H9 (cell line): ENCODE results near the gene SORD. TPM values are rescaled to one million over a fixed set of nuclear protein-coding genes. Genes with fewer than 3 reads are reported as not detected.
A peak's percentile ranks its signal among the peaks of the same experiment; 100 is the strongest.

Experiments
- DNase-seq: peaks from one replicate; pipeline ENCODE4 v3.0.0-alpha.2; 2017
- H2AFZ ChIP-seq: one replicate; pipeline ENCODE4 v1.6.1; 2013; ENCODE audit warnings: mild to moderate bottlenecking, low read length, control low read depth, moderate library complexity
- H2AK5ac ChIP-seq: 2 replicates; pipeline ENCODE4 v1.6.1; 2013; ENCODE audit warnings: low read length, control low read depth, mixed read lengths; ENCODE audit not compliant: insufficient read length
- H2BK120ac ChIP-seq: one replicate; pipeline ENCODE4 v1.6.1; 2013; ENCODE audit warnings: low read depth, mild to moderate bottlenecking, low read length, control low read depth, inconsistent platforms; ENCODE audit not compliant: poor library complexity, severe bottlenecking
- H2BK12ac ChIP-seq: 2 replicates; pipeline ENCODE4 v1.6.1; 2013; ENCODE audit warnings: low read length, control low read depth, mixed read lengths, low read depth; ENCODE audit not compliant: insufficient read length
- H2BK15ac ChIP-seq: 2 replicates; pipeline ENCODE4 v1.6.1; 2013; ENCODE audit warnings: low read depth, low read length, control low read depth
- H2BK20ac ChIP-seq: one replicate; pipeline ENCODE4 v1.6.1; 2013; ENCODE audit warnings: low read depth, mild to moderate bottlenecking, low read length, control low read depth, inconsistent platforms; ENCODE audit not compliant: poor library complexity, severe bottlenecking
- H2BK5ac ChIP-seq: 2 replicates; pipeline ENCODE4 v1.6.1; 2013; ENCODE audit warnings: low read length, control low read depth, mixed read lengths; ENCODE audit not compliant: insufficient read length
- H3K14ac ChIP-seq: 2 replicates; pipeline ENCODE4 v1.6.1; 2013; ENCODE audit warnings: low read length, control low read depth; ENCODE audit not compliant: insufficient read depth
- H3K18ac ChIP-seq: 2 replicates; pipeline ENCODE4 v1.6.1; 2013; ENCODE audit warnings: low read depth, mild to moderate bottlenecking, mixed read lengths, low read length, control low read depth; ENCODE audit not compliant: insufficient read length
- H3K23ac ChIP-seq: 2 replicates; pipeline ENCODE4 v1.6.1; 2013; ENCODE audit warnings: low read length, control low read depth, mixed read lengths, low read depth; ENCODE audit not compliant: insufficient read length
- H3K23me2 ChIP-seq: 2 replicates; pipeline ENCODE4 v1.6.1; 2013; ENCODE audit warnings: low read depth, mild to moderate bottlenecking, mixed read lengths, low read length, control low read depth; ENCODE audit not compliant: insufficient read length, poor library complexity, severe bottlenecking
- H3K27ac ChIP-seq: 2 replicates; pipeline ENCODE4 v1.5.1; 2013; ENCODE audit warnings: low read length, control low read depth, mixed read lengths, low read depth; ENCODE audit not compliant: insufficient read length
- H3K27me3 ChIP-seq: 2 replicates; pipeline ENCODE4 v1.6.1; 2013; ENCODE audit warnings: low read length, control low read depth, inconsistent platforms; ENCODE audit not compliant: insufficient read depth
- H3K4ac ChIP-seq: 2 replicates; pipeline ENCODE4 v1.6.1; 2013; ENCODE audit warnings: low read depth, mild to moderate bottlenecking, control low read depth, inconsistent platforms, low read length, moderate library complexity
- H3K4me1 ChIP-seq: 2 replicates; pipeline ENCODE4 v1.6.1; 2013; ENCODE audit warnings: low read length, control low read depth, inconsistent platforms; ENCODE audit not compliant: insufficient read depth
- H3K4me2 ChIP-seq: 2 replicates; pipeline ENCODE4 v1.6.1; 2013; ENCODE audit warnings: low read length, control low read depth, mixed read lengths; ENCODE audit not compliant: insufficient read length, insufficient read depth
- H3K56ac ChIP-seq: 2 replicates; pipeline ENCODE4 v1.6.1; 2013; ENCODE audit warnings: low read depth, mild to moderate bottlenecking, mixed read lengths, low read length, control low read depth; ENCODE audit not compliant: insufficient read length
- H3K79me1 ChIP-seq: 2 replicates; pipeline ENCODE4 v1.6.1; 2013; ENCODE audit warnings: low read depth, mild to moderate bottlenecking, moderate library complexity, low read length, control low read depth, inconsistent platforms; ENCODE audit not compliant: insufficient read depth, poor library complexity, severe bottlenecking
- H3K79me2 ChIP-seq: 2 replicates; pipeline ENCODE4 v1.6.1; 2013; ENCODE audit warnings: low read length, control low read depth, inconsistent platforms; ENCODE audit not compliant: insufficient read depth
- H3K9ac ChIP-seq: 2 replicates; pipeline ENCODE4 v1.6.1; 2013; ENCODE audit warnings: low read length, control low read depth, mixed read lengths; ENCODE audit not compliant: insufficient read length; ENCODE audit errors: extremely low read depth
- H3K9me3 ChIP-seq: one replicate; pipeline ENCODE4 v1.6.1; 2013; ENCODE audit warnings: low read depth, low read length, inconsistent platforms; ENCODE audit not compliant: control insufficient read depth
- H3T11ph ChIP-seq: one replicate; pipeline ENCODE4 v1.6.1; 2013; ENCODE audit warnings: mild to moderate bottlenecking, low read length, control low read depth, inconsistent platforms
- H4K20me1 ChIP-seq: one replicate; pipeline ENCODE4 v1.6.1; 2013; ENCODE audit not compliant: control insufficient read depth, insufficient read length, insufficient read depth
- H4K5ac ChIP-seq: 2 replicates; pipeline ENCODE4 v1.6.1; 2013; ENCODE audit warnings: low read depth, mild to moderate bottlenecking, mixed read lengths, low read length, control low read depth; ENCODE audit not compliant: insufficient read length
- H4K8ac ChIP-seq: replicated peaks from 2 replicates; pipeline ENCODE4 v1.6.1; 2013; ENCODE audit warnings: low read length, control low read depth, mixed read lengths, low read depth; ENCODE audit not compliant: insufficient read length
- H4K91ac ChIP-seq: 2 replicates; pipeline ENCODE4 v1.6.1; 2013; ENCODE audit warnings: low read depth, mild to moderate bottlenecking, moderate library complexity, mixed read lengths, low read length, control low read depth; ENCODE audit not compliant: insufficient read length
- H3K27ac Mint-ChIP-seq, 3 experiments: 2 replicates in 2 of 3; 3 replicates in 1 of 3; pipeline ENCODE4 v1.8.0; 2020 to 2021; ENCODE audit warnings: mixed read lengths in 3 of 3, mild to moderate bottlenecking in 1 of 3, moderate library complexity in 1 of 3
- H3K27me3 Mint-ChIP-seq: 2 replicates; pipeline ENCODE4 v1.8.0; 2021; ENCODE audit warnings: low read depth, mild to moderate bottlenecking, moderate library complexity, mixed read lengths
- H3K36me3 Mint-ChIP-seq, 3 experiments: 2 replicates in 2 of 3; 3 replicates in 1 of 3; pipeline ENCODE4 v1.8.0; 2020 to 2021; ENCODE audit warnings: low read depth in 3 of 3, mixed read lengths in 3 of 3; ENCODE audit not compliant: insufficient read depth in 1 of 3
- H3K4me1 Mint-ChIP-seq, 2 experiments: 2 replicates each; pipeline ENCODE4 v1.8.0; 2020; ENCODE audit warnings: mixed read lengths in 2 of 2
- H3K4me3 Mint-ChIP-seq, 2 experiments: 2 replicates in 1 of 2; 3 replicates in 1 of 2; pipeline ENCODE4 v1.8.0; 2020 to 2021; ENCODE audit warnings: mild to moderate bottlenecking in 2 of 2, mixed read lengths in 2 of 2, moderate library complexity in 1 of 2
- H3K9me3 Mint-ChIP-seq, 2 experiments: 2 replicates in 1 of 2; 3 replicates in 1 of 2; pipeline ENCODE4 v1.8.0; 2020; ENCODE audit warnings: mild to moderate bottlenecking in 2 of 2, mixed read lengths in 2 of 2, moderate library complexity in 1 of 2
- whole genome bisulfite sequencing: extraction: QIAGEN DNeasy Blood & Tissue Kit; methylation state at CpG from one replicate; pipeline ENCODE4 v1.1.7; 2013; ENCODE audit warnings: missing lambda C conversion rate, low lambda C conversion rate, mixed read lengths; ENCODE audit not compliant: insufficient read length; ENCODE audit errors: extremely low coverage; 5-methylcytosine and 5-hydroxymethylcytosine counted together
- total RNA-seq: library from RNA; stranded (reverse); gene quantifications from 2 replicates; pipeline ENCODE4 v1.2.1, GENCODE V29; 2021
- TF ChIP-seq, protein P1 (sequence below): fragments of 200-600 bp; sonication (generic); conservative IDR thresholded peaks from 3 replicates; pipeline ENCODE4 v1.8.0; 2021; ENCODE audit warnings: antibody characterized with exemption, mild to moderate bottlenecking

SORD gene
- total RNA-seq, 1 experiment from 2014 or later = 35.2 TPM

DNA sequence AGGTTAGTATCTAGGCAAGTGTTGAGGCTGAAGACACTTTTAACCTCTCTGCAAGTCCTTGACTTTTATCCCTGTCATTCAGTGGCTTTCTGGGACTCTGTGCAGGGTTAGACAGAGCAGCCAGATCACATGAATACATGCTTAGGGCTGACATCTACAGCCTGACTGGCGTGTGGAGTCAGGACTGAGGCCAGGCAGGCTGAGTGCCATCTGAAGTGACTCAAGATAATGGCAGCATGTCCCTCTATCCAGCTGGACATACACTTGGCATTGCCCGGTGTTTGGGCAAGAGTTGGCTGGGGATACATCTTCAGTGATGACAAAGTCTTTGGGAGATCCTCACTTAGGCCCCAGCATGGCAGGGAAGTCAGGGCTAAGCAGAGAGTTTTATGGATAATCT, 68.6 kb downstream of the SORD start:
- H3K18ac ChIP-seq = no peak overlapping the region
- no peak overlapping the region for H2AK5ac ChIP-seq
- H3K23me2 ChIP-seq = no peaks in the 10 kb centered on the region
- no peak for DNase-seq
- no peak overlapping the region for H2BK20ac ChIP-seq
- no peak overlapping the region for H2BK5ac ChIP-seq
- no peaks in the 10 kb centered on the region for H3K4me1 ChIP-seq
- H3K79me1 ChIP-seq = no peaks in the 10 kb centered on the region
- no peak overlapping the region for H3K14ac ChIP-seq
- no peaks in the 10 kb centered on the region for H3K9me3 ChIP-seq
- no peaks in the 10 kb centered on the region for H4K20me1 ChIP-seq
- H4K5ac ChIP-seq = no peak overlapping the region
- no peaks in the 10 kb centered on the region for H3K27me3 ChIP-seq
- H4K8ac ChIP-seq = no peak overlapping the region
- H2BK15ac ChIP-seq = no peak overlapping the region
- H3K4me1 Mint-ChIP-seq = no peaks in the 10 kb centered on the region
- H3T11ph ChIP-seq = no peak overlapping the region
- no peak overlapping the region for H2BK12ac ChIP-seq
- H2BK120ac ChIP-seq = no peak overlapping the region
- H3K23ac ChIP-seq = no peak overlapping the region
- H3K9ac ChIP-seq = no peak overlapping the region
- no peak overlapping the region for H3K4ac ChIP-seq
- peaks cover 25% of the 10 kb centered on the region for H3K27me3 Mint-ChIP-seq
- H3K79me2 ChIP-seq = no peaks in the 10 kb centered on the region
- no peak overlapping the region for H2AFZ ChIP-seq
- TF ChIP-seq, protein P1, sequence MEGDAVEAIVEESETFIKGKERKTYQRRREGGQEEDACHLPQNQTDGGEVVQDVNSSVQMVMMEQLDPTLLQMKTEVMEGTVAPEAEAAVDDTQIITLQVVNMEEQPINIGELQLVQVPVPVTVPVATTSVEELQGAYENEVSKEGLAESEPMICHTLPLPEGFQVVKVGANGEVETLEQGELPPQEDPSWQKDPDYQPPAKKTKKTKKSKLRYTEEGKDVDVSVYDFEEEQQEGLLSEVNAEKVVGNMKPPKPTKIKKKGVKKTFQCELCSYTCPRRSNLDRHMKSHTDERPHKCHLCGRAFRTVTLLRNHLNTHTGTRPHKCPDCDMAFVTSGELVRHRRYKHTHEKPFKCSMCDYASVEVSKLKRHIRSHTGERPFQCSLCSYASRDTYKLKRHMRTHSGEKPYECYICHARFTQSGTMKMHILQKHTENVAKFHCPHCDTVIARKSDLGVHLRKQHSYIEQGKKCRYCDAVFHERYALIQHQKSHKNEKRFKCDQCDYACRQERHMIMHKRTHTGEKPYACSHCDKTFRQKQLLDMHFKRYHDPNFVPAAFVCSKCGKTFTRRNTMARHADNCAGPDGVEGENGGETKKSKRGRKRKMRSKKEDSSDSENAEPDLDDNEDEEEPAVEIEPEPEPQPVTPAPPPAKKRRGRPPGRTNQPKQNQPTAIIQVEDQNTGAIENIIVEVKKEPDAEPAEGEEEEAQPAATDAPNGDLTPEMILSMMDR = no peak
- H3K27ac Mint-ChIP-seq = peak overlapping the region in 1 of 3 experiments; percentile 80; a peak in 1 of 7 replicates
- H3K4me3 Mint-ChIP-seq = no peak overlapping the region
- no peak overlapping the region for H4K91ac ChIP-seq
- H3K9me3 Mint-ChIP-seq = no peaks in the 10 kb centered on the region; a peak in 1 of 5 replicates
- no CpG with 5 or more reads among the region's 2 CpGs for WGBS
- no peak overlapping the region for H3K27ac ChIP-seq
- no peak overlapping the region for H3K4me2 ChIP-seq
- H3K56ac ChIP-seq = no peak overlapping the region
- H3K36me3 Mint-ChIP-seq = no peaks in the 10 kb centered on the region
